Measurements from ENCODE around the gene LUZP2. TPM values are rescaled to one million over a fixed set of nuclear protein-coding genes. Genes with fewer than 3 reads are reported as not detected.

Gene LUZP2
- total and polyA plus RNA-seq, 2 of the 8 experiments (the other 6 are each of a cell fraction or from before 2014, with no cell fraction given): 0.79 to 1.5 TPM

DNA sequence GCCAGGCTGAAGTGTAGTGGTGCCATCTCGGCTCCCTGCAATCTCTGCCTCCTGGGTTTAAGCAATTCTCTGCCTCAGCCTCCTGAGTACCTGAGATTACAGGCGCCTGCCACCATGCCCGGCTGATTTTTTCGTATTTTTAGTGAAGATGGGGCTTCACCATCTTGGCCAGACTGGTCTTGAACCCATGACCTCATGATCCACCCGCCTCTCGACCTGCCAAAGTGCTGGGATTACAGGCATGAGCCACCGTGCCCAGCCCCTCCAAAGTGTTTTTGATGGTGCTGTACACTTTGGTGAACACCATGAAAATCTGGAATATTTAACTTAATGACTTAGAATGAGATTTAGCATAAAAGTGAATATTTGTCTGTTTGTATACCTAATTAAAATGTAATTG lies 5.6 kb downstream of the LUZP2 start (continued):
- TF ChIP-seq, protein P1, sequence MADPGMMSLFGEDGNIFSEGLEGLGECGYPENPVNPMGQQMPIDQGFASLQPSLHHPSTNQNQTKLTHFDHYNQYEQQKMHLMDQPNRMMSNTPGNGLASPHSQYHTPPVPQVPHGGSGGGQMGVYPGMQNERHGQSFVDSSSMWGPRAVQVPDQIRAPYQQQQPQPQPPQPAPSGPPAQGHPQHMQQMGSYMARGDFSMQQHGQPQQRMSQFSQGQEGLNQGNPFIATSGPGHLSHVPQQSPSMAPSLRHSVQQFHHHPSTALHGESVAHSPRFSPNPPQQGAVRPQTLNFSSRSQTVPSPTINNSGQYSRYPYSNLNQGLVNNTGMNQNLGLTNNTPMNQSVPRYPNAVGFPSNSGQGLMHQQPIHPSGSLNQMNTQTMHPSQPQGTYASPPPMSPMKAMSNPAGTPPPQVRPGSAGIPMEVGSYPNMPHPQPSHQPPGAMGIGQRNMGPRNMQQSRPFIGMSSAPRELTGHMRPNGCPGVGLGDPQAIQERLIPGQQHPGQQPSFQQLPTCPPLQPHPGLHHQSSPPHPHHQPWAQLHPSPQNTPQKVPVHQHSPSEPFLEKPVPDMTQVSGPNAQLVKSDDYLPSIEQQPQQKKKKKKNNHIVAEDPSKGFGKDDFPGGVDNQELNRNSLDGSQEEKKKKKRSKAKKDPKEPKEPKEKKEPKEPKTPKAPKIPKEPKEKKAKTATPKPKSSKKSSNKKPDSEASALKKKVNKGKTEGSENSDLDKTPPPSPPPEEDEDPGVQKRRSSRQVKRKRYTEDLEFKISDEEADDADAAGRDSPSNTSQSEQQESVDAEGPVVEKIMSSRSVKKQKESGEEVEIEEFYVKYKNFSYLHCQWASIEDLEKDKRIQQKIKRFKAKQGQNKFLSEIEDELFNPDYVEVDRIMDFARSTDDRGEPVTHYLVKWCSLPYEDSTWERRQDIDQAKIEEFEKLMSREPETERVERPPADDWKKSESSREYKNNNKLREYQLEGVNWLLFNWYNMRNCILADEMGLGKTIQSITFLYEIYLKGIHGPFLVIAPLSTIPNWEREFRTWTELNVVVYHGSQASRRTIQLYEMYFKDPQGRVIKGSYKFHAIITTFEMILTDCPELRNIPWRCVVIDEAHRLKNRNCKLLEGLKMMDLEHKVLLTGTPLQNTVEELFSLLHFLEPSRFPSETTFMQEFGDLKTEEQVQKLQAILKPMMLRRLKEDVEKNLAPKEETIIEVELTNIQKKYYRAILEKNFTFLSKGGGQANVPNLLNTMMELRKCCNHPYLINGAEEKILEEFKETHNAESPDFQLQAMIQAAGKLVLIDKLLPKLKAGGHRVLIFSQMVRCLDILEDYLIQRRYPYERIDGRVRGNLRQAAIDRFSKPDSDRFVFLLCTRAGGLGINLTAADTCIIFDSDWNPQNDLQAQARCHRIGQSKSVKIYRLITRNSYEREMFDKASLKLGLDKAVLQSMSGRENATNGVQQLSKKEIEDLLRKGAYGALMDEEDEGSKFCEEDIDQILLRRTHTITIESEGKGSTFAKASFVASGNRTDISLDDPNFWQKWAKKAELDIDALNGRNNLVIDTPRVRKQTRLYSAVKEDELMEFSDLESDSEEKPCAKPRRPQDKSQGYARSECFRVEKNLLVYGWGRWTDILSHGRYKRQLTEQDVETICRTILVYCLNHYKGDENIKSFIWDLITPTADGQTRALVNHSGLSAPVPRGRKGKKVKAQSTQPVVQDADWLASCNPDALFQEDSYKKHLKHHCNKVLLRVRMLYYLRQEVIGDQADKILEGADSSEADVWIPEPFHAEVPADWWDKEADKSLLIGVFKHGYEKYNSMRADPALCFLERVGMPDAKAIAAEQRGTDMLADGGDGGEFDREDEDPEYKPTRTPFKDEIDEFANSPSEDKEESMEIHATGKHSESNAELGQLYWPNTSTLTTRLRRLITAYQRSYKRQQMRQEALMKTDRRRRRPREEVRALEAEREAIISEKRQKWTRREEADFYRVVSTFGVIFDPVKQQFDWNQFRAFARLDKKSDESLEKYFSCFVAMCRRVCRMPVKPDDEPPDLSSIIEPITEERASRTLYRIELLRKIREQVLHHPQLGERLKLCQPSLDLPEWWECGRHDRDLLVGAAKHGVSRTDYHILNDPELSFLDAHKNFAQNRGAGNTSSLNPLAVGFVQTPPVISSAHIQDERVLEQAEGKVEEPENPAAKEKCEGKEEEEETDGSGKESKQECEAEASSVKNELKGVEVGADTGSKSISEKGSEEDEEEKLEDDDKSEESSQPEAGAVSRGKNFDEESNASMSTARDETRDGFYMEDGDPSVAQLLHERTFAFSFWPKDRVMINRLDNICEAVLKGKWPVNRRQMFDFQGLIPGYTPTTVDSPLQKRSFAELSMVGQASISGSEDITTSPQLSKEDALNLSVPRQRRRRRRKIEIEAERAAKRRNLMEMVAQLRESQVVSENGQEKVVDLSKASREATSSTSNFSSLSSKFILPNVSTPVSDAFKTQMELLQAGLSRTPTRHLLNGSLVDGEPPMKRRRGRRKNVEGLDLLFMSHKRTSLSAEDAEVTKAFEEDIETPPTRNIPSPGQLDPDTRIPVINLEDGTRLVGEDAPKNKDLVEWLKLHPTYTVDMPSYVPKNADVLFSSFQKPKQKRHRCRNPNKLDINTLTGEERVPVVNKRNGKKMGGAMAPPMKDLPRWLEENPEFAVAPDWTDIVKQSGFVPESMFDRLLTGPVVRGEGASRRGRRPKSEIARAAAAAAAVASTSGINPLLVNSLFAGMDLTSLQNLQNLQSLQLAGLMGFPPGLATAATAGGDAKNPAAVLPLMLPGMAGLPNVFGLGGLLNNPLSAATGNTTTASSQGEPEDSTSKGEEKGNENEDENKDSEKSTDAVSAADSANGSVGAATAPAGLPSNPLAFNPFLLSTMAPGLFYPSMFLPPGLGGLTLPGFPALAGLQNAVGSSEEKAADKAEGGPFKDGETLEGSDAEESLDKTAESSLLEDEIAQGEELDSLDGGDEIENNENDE (IDR thresholded peaks at IDR 0.05; ENCODE audit: insufficient replicate concordance, low read length): no peak
- TF ChIP-seq, protein P2, sequence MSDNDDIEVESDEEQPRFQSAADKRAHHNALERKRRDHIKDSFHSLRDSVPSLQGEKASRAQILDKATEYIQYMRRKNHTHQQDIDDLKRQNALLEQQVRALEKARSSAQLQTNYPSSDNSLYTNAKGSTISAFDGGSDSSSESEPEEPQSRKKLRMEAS (IDR thresholded peaks at IDR 0.05): no peak
- TF ChIP-seq CHD2 (IDR thresholded peaks at IDR 0.05; ENCODE audit: low read length) (no peak), POU5F1 (IDR thresholded peaks at IDR 0.05; ENCODE audit: low read depth, low read length) (no peak)

Measured in H1 (cell line).